ENCODE results near the gene FNDC1. TPM values are rescaled to one million over a fixed set of nuclear protein-coding genes. Genes with fewer than 3 reads are reported as not detected.

FNDC1 gene
- 0.15 and 0.17 TPM in 2 replicates for total RNA-seq

DNA sequence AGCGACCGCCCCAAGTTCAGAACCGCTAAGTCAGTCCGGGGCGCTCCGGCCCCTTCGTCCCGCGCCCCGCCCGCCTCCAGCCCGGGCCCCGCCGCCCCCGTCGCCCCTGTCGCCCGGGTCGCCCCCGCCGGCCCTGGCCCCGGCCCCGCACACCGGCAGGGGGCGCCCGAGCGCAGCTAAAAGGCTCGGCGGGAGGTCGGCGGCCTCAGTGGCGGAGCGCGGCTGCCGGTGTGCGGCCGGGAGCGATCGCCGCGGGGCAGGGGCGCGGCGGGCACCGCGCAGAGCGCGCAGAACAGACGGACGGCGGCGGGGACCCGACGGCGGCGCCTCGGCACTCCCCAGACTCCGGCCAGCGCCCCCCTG, at the start of gene FNDC1:
Gene FNDC1, plus strand, starts transcription at position 208 of the 363 bp plus-strand sequence. CDS start 197 bp downstream, outside the sequence.

Other genes with a start within 250 kb of the FNDC1 start
- 2.1 and 2.7 TPM in 2 replicates for gene RSPH3, start 169.2 kb upstream of the FNDC1 start, total RNA-seq
- gene TAGAP, start 124.4 kb upstream of the FNDC1 start, total RNA-seq, result not detected in 2 replicates